WTC11 (cell line): ENCODE measurements around the gene RHOBTB1. TPM values are rescaled to one million over a fixed set of nuclear protein-coding genes. Genes with fewer than 3 reads are reported as not detected.
"Not testable (repeated sequence)": the region's sequence is repeated elsewhere in the genome, so short reads cannot be mapped to it uniquely, and the experiment has no call there.

Experiments
- ATAC-seq: fragments of 200-7000 bp; cut with Tn5 transposase; 2 replicates; pipeline ENCODE4 v1.10.0; 2021; ENCODE audit warnings: mild to moderate bottlenecking, moderate library complexity
- CTCF ChIA-PET: fragments of 300-600 bp; sonication (Branson Sonifier 250); formaldehyde crosslinking; loops from one replicate; lab custom pipeline; 2021; ENCODE audit warnings: antibody characterized with exemption; lab: Charles Lee
- POLR2A ChIA-PET: fragments of 350-600 bp; sonication (Branson Sonifier 250); formaldehyde crosslinking; loops from one replicate; lab custom pipeline; 2021; ENCODE audit warnings: antibody characterized with exemption; lab: Charles Lee
- DNase-seq: peaks from one replicate; pipeline ENCODE4 v3.0.0; 2021; ENCODE audit warnings: low spot score
- H3K27ac Mint-ChIP-seq: 2 replicates; pipeline ENCODE4 v1.8.0; 2021; ENCODE audit warnings: mixed read lengths
- H3K27me3 Mint-ChIP-seq: 2 replicates; pipeline ENCODE4 v1.8.0; 2021; ENCODE audit warnings: low read depth, mild to moderate bottlenecking, moderate library complexity, mixed read lengths
- H3K36me3 Mint-ChIP-seq: 2 replicates; pipeline ENCODE4 v1.8.0; 2021; ENCODE audit warnings: mixed read lengths
- H3K4me1 Mint-ChIP-seq: 2 replicates; pipeline ENCODE4 v1.8.0; 2022; ENCODE audit warnings: mixed read lengths
- H3K4me3 Mint-ChIP-seq: 2 replicates; pipeline ENCODE4 v1.8.0; 2021; ENCODE audit warnings: mild to moderate bottlenecking, moderate library complexity, mixed read lengths
- H3K9me3 Mint-ChIP-seq: 2 replicates; pipeline ENCODE4 v1.8.0; 2021; ENCODE audit warnings: mixed read lengths
- AFF4 ChIP-seq: sonication (generic); formaldehyde crosslinking; IDR thresholded peaks from 2 replicates; pipeline ENCODE4 v1.8.1; 2023; ENCODE audit warnings: mild to moderate bottlenecking, missing genetic modification reagents, borderline replicate concordance
- ARID4B ChIP-seq: sonication (generic); formaldehyde crosslinking; IDR thresholded peaks from 2 replicates; pipeline ENCODE4 v1.8.0; 2023; ENCODE audit warnings: missing genetic modification reagents, mild to moderate bottlenecking, borderline replicate concordance
- CTCF ChIP-seq: fragments of 200-600 bp; IDR thresholded peaks from 2 replicates; pipeline ENCODE4 v1.8.0; 2022; ENCODE audit warnings: antibody characterized with exemption
- EMX1 ChIP-seq: fragments of 250-450 bp; sonication (Bioruptor Pico); IDR thresholded peaks from 2 replicates; pipeline ENCODE4 v1.8.0; 2021; ENCODE audit warnings: mild to moderate bottlenecking
- ESRRA ChIP-seq: sonication (generic); formaldehyde crosslinking; IDR thresholded peaks from 2 replicates; pipeline ENCODE4 v1.8.1; 2022; ENCODE audit warnings: mild to moderate bottlenecking, missing genetic modification reagents, borderline replicate concordance
- FOXJ3 ChIP-seq: sonication (generic); formaldehyde crosslinking; IDR thresholded peaks from 2 replicates; pipeline ENCODE4 v1.9.0; 2021; ENCODE audit warnings: missing genetic modification reagents, mild to moderate bottlenecking, borderline replicate concordance
- FOXP1 ChIP-seq: sonication (generic); formaldehyde crosslinking; IDR thresholded peaks from 2 replicates; pipeline ENCODE4 v1.8.0; 2022; ENCODE audit warnings: missing genetic modification reagents, mild to moderate bottlenecking, moderate library complexity, borderline replicate concordance
- IRF2 ChIP-seq: sonication (generic); formaldehyde crosslinking; IDR thresholded peaks from 2 replicates; pipeline ENCODE4 v1.8.0; 2022; ENCODE audit warnings: low read depth, missing genetic modification reagents, borderline replicate concordance
- JAZF1 ChIP-seq: fragments of 250-450 bp; sonication (Bioruptor Pico); IDR thresholded peaks from 2 replicates; pipeline ENCODE4 v1.9.0; 2021; ENCODE audit warnings: moderate library complexity, mild to moderate bottlenecking, inconsistent platforms
- MYBL2 ChIP-seq: sonication (generic); formaldehyde crosslinking; IDR thresholded peaks from 2 replicates; pipeline ENCODE4 v1.8.1; 2023; ENCODE audit warnings: mild to moderate bottlenecking, moderate library complexity, missing genetic modification reagents
- NFE2L1 ChIP-seq: sonication (generic); formaldehyde crosslinking; IDR thresholded peaks from 2 replicates; pipeline ENCODE4 v1.8.1; 2023; ENCODE audit warnings: missing genetic modification reagents
- NR3C1 ChIP-seq: sonication (generic); formaldehyde crosslinking; conservative IDR thresholded peaks from 2 replicates; pipeline ENCODE4 v1.8.1; 2023; ENCODE audit warnings: low read depth, mild to moderate bottlenecking, missing genetic modification reagents
- RORB ChIP-seq: fragments of 250-450 bp; sonication (Bioruptor Pico); IDR thresholded peaks from 2 replicates; pipeline ENCODE4 v1.9.0; 2021; ENCODE audit warnings: mild to moderate bottlenecking
- SOX15 ChIP-seq: fragments of 250-450 bp; sonication (Bioruptor Pico); IDR thresholded peaks from 2 replicates; pipeline ENCODE4 v1.9.0; 2021; ENCODE audit warnings: mild to moderate bottlenecking
- ZNF396 ChIP-seq: fragments of 250-450 bp; sonication (Bioruptor Pico); IDR thresholded peaks from 2 replicates; pipeline ENCODE4 v1.8.0; 2021; ENCODE audit warnings: mild to moderate bottlenecking, moderate library complexity, borderline replicate concordance
- ZSCAN18 ChIP-seq: fragments of 250-450 bp; sonication (Bioruptor Pico); IDR thresholded peaks from 2 replicates; pipeline ENCODE4 v2.1.2; 2022; ENCODE audit warnings: mild to moderate bottlenecking, moderate library complexity
- total RNA-seq: library from RNA; stranded (reverse); gene quantifications from 3 replicates; pipeline ENCODE4 v1.2.3, GENCODE V29; 2021
- TF ChIP-seq, protein P1 (sequence below): sonication (generic); formaldehyde crosslinking; IDR thresholded peaks from 2 replicates; pipeline ENCODE4 v1.8.0; 2022; ENCODE audit warnings: mild to moderate bottlenecking, missing genetic modification reagents
- TF ChIP-seq, protein P2 (sequence below): fragments of 250-450 bp; sonication (Bioruptor Pico); IDR thresholded peaks from 2 replicates; pipeline ENCODE4 v1.9.0; 2021; ENCODE audit warnings: moderate library complexity, mild to moderate bottlenecking, inconsistent platforms, borderline replicate concordance
- TF ChIP-seq, protein P3 (sequence below): sonication (generic); formaldehyde crosslinking; IDR thresholded peaks from 2 replicates; pipeline ENCODE4 v1.8.0; 2023; ENCODE audit warnings: missing genetic modification reagents

RHOBTB1 gene
- total RNA-seq, 1 experiment from 2014 or later, result 6.9 TPM

DNA sequence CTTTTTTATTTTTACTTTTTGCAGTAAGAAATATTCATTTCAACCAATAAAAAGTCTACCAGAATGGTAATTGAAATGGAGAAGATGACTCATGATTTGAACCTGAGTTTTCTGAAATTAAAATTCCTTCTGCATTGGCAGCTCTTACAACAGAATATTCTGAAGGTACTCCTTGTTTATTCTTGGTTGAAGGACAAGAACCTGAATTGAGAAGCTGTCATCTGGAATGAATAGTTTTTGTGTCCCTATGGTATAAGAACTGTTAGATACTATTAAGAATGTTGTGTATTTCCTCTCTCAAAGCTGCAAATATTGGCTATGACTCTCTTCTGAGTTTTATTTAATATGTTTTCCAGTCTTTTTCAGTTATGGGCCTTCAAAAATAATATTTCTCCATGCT, 109.6 kb downstream of the RHOBTB1 start (continued):
- TF ChIP-seq, protein P1, sequence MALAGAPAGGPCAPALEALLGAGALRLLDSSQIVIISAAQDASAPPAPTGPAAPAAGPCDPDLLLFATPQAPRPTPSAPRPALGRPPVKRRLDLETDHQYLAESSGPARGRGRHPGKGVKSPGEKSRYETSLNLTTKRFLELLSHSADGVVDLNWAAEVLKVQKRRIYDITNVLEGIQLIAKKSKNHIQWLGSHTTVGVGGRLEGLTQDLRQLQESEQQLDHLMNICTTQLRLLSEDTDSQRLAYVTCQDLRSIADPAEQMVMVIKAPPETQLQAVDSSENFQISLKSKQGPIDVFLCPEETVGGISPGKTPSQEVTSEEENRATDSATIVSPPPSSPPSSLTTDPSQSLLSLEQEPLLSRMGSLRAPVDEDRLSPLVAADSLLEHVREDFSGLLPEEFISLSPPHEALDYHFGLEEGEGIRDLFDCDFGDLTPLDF, result no peak
- TF ChIP-seq NR3C1, result no peak

DNA sequence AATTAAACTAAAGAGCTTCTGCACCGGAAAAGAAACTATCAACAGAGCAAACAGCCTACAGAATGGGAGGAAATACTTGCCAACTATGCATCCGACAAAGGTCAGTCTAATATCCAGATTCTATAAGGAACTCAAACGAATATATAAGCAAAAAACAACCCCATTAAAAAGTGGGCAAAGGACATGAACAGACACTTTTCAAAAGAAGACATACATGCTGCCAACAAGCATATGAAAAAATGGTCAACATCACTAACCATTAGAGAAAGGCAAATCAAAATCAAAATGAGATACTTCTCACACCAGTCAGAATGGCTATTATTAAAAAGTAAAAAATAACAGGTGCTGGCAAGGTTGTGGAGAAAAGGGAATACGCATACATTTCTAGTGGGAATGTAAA, 111.8 kb downstream of the RHOBTB1 start:
- H3K27me3 Mint-ChIP-seq, H3K9me3 Mint-ChIP-seq, ATAC-seq, H3K27ac Mint-ChIP-seq, DNase-seq, CTCF ChIA-PET, POLR2A ChIA-PET, H3K4me3 Mint-ChIP-seq, H3K36me3 Mint-ChIP-seq: not testable (repeated sequence)
- H3K4me1 Mint-ChIP-seq, result peaks cover 16% of the 10 kb centered on the region

GRCh38 chr10:60828489-60828852, 115.5 kb downstream of the RHOBTB1 start:
- ATAC-seq (no peak), DNase-seq (no peak)
- Mint-ChIP-seq H3K4me1 (peaks cover 13% of the 10 kb centered on the region), H3K9me3 (no peaks in the 10 kb centered on the region), H3K27me3 (no peaks in the 10 kb centered on the region), H3K36me3 (no peaks in the 10 kb centered on the region), H3K27ac (peak overlapping the region; percentile 81; the same call in 1 of the 2 replicates), H3K4me3 (no peak overlapping the region)
- CTCF ChIA-PET, result no interaction called here
- POLR2A ChIA-PET, result no interaction called here
- TF ChIP-seq SOX15 (CRISPR knock-in tag) (no peak), ZSCAN18 (CRISPR knock-in tag) (no peak), IRF2 (CRISPR knock-in tag) (no peak), CTCF (no peak), AFF4 (no peak), ARID4B (CRISPR knock-in tag) (no peak), JAZF1 (CRISPR knock-in tag) (no peak), ZNF396 (CRISPR knock-in tag) (no peak), FOXP1 (CRISPR knock-in tag) (no peak), ESRRA (CRISPR knock-in tag) (no peak), FOXJ3 (CRISPR knock-in tag) (no peak), NFE2L1 (CRISPR knock-in tag) (no peak), EMX1 (CRISPR knock-in tag) (no peak), RORB (CRISPR knock-in tag) (no peak), MYBL2 (CRISPR knock-in tag) (no peak)
- TF ChIP-seq, protein P2, sequence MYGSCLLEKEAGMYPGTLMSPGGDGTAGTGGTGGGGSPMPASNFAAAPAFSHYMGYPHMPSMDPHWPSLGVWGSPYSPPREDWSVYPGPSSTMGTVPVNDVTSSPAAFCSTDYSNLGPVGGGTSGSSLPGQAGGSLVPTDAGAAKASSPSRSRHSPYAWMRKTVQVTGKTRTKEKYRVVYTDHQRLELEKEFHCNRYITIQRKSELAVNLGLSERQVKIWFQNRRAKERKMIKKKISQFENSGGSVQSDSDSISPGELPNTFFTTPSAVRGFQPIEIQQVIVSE (CRISPR knock-in tag), result no peak
- TF ChIP-seq, protein P3, sequence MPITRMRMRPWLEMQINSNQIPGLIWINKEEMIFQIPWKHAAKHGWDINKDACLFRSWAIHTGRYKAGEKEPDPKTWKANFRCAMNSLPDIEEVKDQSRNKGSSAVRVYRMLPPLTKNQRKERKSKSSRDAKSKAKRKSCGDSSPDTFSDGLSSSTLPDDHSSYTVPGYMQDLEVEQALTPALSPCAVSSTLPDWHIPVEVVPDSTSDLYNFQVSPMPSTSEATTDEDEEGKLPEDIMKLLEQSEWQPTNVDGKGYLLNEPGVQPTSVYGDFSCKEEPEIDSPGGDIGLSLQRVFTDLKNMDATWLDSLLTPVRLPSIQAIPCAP, result no peak
